Measurements from ENCODE around the gene OR51A2. TPM values are rescaled to one million over a fixed set of nuclear protein-coding genes. Genes with fewer than 3 reads are reported as not detected.
A peak's percentile ranks its signal among the peaks of the same experiment; 100 is the strongest.
"Not testable (repeated sequence)": the region's sequence is repeated elsewhere in the genome, so short reads cannot be mapped to it uniquely, and the experiment has no call there.

Gene OR51A2, protein sequence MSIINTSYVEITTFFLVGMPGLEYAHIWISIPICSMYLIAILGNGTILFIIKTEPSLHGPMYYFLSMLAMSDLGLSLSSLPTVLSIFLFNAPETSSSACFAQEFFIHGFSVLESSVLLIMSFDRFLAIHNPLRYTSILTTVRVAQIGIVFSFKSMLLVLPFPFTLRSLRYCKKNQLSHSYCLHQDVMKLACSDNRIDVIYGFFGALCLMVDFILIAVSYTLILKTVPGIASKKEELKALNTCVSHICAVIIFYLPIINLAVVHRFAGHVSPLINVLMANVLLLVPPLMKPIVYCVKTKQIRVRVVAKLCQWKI
- total RNA-seq: not detected

- DNase-seq: not testable (repeated sequence)
These were observed at the start of gene OR51A2 for GRCh38 chr11:4955613-4956012. TSS of gene OR51A2 (minus strand) at chr11:4955713. CDS start at chr11:4955713, 0 bp downstream.

DNA sequence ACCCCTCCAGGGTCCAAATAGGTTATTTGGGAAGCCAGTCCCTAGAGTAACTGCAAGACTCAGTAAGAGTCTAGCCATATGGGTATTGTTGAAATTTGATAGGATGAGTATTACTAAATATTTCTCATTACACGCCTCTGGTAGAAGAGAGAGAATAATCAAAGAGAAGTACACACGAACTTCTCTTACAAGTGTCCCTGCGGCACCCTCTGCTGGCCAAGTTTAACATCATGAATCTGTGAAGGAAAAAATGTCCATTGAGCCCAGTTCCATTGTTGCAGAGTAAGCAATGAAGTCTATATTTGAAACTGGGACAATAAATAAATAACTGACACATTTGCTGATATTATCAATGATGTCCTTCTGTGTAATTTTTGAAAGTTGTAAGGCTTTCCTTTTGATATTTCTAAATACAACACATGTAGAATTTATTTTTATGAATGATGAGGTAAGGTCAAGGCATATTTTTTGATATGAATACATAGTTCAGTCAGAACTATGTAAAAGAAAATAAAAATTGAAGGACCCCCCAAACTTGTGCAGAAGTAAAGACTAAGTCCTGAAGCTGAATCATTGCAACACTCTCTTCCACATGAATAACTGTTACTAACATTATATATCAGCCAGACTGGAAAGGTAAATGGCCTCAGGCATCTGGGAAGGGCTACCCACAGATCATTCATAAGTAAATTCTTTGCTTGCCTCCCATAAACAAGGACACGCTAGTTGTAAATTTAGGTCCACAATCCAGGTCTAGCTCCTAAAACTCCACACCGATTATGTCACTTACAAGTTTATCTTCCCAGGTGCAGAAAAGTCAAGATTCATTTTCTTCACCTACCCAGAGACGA lies 49.1 kb upstream of the OR51A2 start:
- peak; percentile 14 for DNase-seq

GRCh38 chr11:4994551-4994950 lies 39.0 kb upstream of the OR51A2 start, which contains the start of gene OR51L1:
TSS of gene OR51L1 (plus strand) at chr11:4994851. CDS start at chr11:4998983, 4,132 bp downstream.
- no peak for DNase-seq

DNA sequence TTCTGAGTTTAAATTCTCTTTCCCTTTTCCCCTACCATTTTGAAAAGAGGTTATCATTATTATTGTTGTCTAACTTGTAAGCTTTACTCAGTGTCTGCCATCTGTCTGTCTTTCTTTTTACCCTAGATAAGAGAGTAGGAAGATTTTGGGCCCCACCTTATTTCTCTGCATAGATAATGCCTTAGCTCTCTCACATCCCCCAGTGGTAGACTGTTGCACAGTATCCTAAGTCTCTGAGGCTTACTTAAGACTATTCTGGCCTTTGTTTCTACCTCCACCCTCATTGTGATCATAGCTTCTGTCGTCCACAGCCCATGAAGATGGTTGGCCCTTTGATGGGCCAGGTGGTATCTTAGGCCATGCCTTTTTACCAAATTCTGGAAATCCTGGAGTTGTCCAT lies 35.5 kb upstream of the OR51A2 start:
- no peak for DNase-seq

GRCh38 chr11:4983841-4984240 lies 28.3 kb upstream of the OR51A2 start:
- no peak for DNase-seq

DNA sequence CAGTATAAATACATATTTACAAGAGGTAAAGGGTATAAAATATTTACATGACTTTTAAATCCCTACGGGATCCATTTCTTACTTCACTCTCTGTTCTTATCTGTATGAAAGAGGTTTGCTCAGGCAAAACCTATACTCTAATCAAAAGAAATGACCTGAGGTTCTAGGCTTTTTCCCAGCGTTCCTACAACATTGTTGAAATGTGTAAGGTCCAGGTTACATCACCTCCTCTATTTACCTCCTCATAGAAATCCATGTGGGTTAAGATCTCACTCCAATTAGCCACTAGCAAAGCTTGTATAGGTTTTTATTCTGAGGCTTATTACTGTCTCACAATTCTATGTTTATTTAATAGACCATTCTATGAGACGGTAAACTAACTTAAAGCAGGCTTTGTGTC lies 27.2 kb upstream of the OR51A2 start:
- DNase-seq: no peak

DNA sequence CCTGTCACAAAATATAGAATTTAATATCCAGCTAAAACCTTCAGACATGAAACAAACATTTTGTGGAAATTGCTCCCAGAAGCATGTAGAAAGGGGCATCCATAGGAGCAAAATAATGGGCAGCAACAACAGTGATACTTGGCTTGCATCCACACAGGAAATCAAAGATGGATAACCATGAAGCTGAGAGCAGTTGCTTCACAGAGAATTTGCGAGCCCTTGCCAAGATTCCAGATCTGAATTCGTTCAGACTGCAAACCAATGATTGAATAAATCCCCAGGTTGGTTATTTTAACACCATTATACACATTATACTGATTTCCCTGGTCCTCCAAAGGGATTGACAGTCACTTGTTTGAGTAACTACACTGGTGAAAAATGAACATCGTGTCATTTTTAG lies 23.5 kb upstream of the OR51A2 start:
- DNase-seq: no peak

DNA sequence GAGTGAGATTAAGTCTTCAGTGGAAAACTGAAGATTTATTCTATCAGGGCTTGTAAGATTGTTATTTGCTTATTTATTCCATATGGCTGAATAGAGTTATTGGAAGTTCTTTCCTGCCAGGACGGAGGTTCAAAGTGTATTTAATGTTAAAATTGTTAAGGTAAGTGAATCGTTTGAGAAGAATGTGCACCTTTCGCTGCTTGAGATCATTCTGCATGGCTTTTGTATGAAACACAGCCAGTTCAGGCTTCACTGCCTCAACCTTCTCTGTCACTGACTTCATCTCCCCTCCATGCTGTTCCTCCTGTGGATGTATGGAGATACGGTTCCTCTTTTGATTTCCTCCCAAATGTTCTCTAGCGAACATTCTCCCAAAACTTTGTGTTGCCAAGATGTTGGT lies 19.9 kb upstream of the OR51A2 start:
- no peak for DNase-seq

- DNase-seq: peak; percentile 37
These were observed 7.3 kb upstream of the OR51A2 start for GRCh38 chr11:4962816-4963215.

GRCh38 chr11:4960877-4961276 lies 5.4 kb upstream of the OR51A2 start:
- DNase-seq: no peak

GRCh38 chr11:4957396-4957795 lies 1.9 kb upstream of the OR51A2 start:
- no peak for DNase-seq

GRCh38 chr11:4947505-4947904 lies 8.0 kb downstream of the OR51A2 start, which contains the start of gene OR51A4:
TSS of gene OR51A4 (minus strand) at chr11:4947605. CDS start at chr11:4947100, 505 bp downstream.
- no peak for DNase-seq

- DNase-seq: no peak
These were observed 18.8 kb downstream of the OR51A2 start for GRCh38 chr11:4936745-4937144.

- DNase-seq: no peak
These were observed 22.8 kb downstream of the OR51A2 start for GRCh38 chr11:4932751-4933150.

DNA sequence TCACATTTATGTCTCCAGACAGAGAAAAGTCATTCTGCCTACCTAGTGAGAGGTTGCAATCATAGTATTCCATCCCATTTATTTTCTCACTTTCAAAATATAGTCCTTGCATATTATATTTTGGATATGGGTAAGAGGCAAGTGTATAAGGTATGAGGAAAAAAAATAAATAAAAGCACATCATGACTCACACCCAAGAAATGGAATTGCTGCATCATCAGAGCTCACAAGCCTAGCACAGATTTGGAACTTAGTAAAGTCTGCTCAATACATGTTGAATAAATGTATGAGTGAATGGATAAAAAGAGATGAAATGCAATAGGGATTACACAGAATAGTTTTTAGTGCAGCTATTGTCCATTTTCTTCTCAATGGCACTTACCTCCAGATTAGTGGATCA lies 28.9 kb downstream of the OR51A2 start:
- no peak for DNase-seq

- no peak for DNase-seq
These were observed 31.3 kb downstream of the OR51A2 start, which contains the start of gene OR51G1 for GRCh38 chr11:4924239-4924638. TSS of gene OR51G1 (minus strand) at chr11:4924339. CDS start at chr11:4924339, 0 bp downstream.

DNA sequence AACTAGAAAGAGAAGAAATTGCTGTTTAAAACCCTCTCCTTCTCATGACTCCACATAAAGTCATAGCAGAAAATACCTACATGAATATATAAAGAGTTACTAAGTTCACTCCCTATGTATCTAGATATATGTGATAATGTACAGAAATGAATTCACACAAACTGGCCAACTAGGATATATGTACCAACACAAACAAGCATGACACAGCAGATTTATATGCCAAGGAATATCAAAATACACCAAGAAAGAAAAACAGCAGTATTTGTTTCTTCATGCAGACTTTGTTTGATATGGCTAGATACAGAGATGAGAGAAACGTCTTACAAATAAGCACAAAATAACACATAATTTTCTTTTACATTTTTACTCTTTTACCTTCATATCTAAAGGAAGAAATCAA lies 33.2 kb downstream of the OR51A2 start:
- DNase-seq: no peak

DNA sequence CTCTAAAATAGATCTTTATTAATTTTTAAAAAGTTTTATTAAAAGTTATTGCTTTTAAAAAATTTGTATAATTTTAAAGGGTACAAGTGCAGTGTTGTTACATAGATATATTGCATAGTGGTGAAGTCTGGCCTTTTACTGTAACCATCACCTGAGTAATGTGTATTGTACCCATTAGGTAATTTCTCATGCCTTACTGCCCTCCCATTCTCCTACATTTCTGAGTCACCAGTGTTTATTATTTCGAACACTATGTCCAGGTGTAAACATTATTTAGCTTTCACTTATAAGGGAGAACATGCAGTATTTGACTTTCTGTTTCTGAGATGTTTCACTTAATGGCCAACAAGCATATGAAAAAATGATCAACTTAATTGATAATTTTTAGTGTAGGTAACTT lies 33.7 kb downstream of the OR51A2 start:
- DNase-seq: no peak

- no peak for DNase-seq
These were observed 36.3 kb downstream of the OR51A2 start, which contains the start of gene OR51G2 for GRCh38 chr11:4919250-4919649. TSS of gene OR51G2 (minus strand) at chr11:4919350. CDS start at chr11:4915663, 3,687 bp downstream.

DNA sequence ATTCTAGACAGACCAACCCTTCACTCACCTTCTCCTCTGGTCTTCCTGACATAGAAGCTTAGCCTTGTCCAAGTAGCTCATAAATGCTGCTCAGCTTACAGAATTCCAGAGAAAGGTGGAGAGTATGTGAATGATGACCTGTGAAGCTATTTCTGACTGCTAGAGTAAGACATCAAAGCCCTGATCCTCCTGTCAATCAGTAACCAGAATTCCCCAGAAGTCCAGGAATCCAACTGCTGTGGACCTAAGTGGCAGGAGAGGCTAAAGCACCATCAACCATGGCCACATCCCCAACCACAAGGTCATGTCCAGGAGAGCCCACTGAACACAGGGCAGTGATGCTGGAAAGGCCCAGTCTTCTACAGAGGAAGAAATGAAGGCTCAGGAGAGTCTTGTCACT lies 38.9 kb downstream of the OR51A2 start:
- DNase-seq: no peak

Measured in skin of body (tissue), 2 donors.